OCI-M1 (cell line): ENCODE data around the gene ZNHIT2.
A peak's percentile ranks its signal among the peaks of the same experiment; 100 is the strongest.

ENCODE experiments used
- DNase-seq: peaks from one replicate; lab custom pipeline; 2025; lab: John Stamatoyannopoulos, UW

Gene ZNHIT2

DNA sequence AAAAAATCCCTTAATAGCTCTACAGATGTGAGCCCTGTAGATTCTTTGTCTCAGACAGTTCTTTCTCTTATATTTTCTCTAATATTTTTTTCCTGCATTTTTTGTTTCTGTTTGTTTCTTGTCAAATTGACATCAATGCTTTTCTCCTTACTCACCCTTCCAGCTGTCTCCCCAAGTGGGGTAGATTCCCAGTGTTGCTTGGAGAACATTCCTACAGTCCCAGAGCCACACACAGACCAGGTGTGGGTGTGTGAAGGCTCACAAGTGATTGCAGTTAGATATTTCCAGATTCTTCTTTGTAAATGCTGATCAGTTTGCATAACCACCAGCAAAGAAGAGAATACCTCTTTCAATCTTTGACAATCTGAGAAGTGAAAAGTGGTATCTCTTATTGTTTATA is 14.0 kb downstream of the ZNHIT2 start:
- no peak for DNase-seq

DNA sequence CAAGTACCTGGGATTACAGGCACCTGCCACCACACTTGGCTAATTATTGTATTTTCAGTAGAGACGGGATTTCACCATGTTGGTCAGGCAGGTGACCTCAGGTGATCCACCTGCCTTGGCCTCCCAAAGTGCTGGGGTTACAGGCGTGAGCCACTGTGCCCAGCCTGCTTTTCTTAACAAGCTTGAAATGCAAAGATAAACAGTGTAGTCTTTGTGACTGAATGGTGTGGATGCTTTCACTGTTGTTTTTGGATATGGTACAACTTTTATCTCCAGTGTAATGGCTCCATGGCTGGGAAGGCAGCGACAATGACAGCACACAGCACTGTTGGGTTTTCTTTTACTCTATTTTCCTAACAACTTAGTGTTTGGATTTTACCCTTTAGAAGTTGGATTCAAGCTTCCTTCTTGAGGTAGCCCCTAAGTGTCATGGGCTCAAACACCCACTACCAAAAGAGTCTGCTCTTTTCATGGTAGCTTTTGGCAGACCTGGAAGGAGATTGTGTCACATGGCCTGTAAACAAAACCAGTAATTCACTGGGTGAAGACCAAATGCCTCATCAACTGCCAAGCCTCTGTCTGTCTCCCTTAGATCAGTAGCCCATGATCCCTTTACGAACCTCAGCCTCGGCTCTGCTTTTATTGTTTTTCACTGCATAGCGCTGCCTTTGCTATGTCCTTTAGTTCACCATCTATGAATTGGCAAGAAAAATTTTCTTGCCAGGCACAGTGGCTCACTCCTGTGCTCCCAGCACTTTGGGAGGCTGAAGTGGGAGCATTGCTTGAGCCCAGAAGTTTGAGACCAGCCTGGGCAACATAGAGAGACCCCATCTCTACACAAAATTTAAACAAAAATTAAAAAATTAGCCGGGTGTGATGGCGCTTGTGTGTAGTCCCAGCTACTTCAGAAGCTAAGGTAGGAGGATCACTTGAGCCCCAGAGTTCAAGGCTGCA is 15.1 kb downstream of the ZNHIT2 start:
- no peak for DNase-seq

- peak; percentile 5 for DNase-seq
These were observed 16.7 kb downstream of the ZNHIT2 start for GRCh38 chr11:65100674-65101350.

- DNase-seq = no peak
These were observed 20.6 kb downstream of the ZNHIT2 start for GRCh38 chr11:65096926-65097325.

DNA sequence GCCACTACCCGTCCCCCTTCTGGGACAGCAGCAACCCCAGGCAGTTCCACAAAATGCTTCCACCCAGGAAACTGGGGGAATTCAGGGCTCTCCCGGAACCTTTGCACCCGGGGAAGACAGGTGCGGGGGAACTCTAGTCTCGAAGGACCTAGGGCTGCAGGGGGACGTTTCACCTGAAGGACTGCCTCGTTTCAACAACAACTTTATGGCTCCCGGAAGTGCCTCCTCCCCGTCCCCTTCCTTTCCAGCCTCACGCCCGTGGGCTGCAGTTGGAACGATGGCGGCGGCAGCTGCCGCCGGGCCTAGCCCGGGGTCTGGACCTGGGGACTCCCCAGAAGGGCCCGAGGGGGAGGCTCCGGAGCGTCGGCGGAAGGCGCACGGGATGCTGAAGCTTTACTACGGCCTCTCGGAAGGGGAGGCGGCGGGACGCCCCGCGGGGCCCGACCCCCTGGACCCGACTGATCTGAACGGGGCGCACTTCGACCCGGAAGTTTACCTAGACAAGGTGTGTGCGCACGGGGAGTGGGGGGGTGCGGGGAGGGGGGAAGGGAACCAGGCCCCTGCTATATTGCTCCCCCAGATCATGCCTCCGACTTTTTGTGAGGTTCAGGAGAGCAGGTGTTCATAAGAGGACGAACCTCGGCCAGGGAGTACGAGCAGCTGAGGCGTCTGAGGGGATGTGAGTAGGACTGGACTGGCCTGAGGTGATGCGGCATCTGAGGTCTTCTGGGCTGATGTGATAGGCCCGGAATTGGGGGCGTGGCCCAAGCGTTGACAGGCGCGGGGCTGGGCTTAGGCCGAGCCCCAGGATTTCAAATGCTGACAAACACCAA is 21.3 kb downstream of the ZNHIT2 start, which contains the start of gene VPS51:
Gene VPS51, plus strand, starts transcription at position 241 of the 833 bp plus-strand sequence. Its CDS starts 37 bp downstream, at position 278.
- DNase-seq = peak; percentile 89

DNA sequence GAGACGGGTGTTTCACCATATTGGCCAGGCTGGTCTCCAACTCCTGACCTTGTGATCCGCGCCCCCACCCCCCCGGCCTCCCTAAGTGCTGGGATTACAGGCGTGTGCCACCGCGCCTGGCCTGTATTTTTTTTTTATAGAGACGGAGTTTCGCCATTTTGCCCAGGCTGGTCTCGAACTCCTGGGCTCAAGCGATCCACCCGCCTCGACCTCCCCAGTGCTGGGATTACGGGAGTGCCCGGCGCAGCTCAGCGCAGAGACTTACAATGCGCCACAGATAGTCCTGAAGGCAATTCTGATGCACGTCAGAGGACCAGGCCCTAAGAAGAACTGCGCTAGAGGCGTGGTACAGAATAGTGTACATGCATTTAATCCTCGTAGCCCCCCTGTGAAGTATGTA is 22.1 kb downstream of the ZNHIT2 start:
- DNase-seq = no peak

- no peak for DNase-seq
These were observed 26.9 kb downstream of the ZNHIT2 start for GRCh38 chr11:65090628-65091027.

GRCh38 chr11:65089621-65090020 is 27.9 kb downstream of the ZNHIT2 start:
- no peak for DNase-seq

DNA sequence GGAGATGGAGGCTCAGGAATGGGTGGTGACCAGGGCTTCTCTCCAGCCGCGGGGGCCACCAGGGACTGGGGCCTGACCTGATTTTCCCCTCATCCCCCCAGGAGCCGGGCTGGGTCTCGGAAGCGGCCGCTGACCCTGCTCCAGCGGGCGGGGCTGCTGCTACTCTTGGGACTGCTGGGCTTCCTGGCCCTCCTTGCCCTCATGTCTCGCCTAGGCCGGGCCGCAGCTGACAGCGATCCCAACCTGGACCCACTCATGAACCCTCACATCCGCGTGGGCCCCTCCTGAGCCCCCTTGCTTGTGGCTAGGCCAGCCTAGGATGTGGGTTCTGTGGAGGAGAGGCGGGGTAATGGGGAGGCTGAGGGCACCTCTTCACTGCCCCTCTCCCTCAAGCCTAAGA is 29.7 kb downstream of the ZNHIT2 start:
- no peak for DNase-seq

- DNase-seq = no peak
These were observed 30.3 kb downstream of the ZNHIT2 start for GRCh38 chr11:65087216-65087615.

- no peak for DNase-seq
These were observed 30.7 kb downstream of the ZNHIT2 start for GRCh38 chr11:65086809-65087208.

DNA sequence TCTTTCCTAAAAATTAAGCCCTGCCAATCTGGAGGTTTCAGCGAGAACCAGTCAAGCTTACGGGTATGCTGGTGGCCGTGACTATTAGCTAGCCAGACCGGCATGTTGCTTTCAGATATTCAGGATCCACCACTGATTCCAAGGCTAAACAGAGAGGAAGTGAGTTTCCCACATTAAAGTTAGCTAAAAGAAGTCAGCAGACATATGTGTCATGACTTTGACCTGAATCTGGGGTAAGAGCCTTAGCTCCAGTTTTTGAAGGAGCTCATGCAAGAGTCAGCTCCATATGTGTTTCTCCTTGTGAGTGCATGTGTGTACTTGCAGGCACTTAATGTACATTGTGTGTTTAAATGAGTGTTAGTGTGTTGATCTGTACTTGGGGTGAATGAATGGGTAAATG is 32.1 kb downstream of the ZNHIT2 start:
- DNase-seq = peak; percentile 4

DNA sequence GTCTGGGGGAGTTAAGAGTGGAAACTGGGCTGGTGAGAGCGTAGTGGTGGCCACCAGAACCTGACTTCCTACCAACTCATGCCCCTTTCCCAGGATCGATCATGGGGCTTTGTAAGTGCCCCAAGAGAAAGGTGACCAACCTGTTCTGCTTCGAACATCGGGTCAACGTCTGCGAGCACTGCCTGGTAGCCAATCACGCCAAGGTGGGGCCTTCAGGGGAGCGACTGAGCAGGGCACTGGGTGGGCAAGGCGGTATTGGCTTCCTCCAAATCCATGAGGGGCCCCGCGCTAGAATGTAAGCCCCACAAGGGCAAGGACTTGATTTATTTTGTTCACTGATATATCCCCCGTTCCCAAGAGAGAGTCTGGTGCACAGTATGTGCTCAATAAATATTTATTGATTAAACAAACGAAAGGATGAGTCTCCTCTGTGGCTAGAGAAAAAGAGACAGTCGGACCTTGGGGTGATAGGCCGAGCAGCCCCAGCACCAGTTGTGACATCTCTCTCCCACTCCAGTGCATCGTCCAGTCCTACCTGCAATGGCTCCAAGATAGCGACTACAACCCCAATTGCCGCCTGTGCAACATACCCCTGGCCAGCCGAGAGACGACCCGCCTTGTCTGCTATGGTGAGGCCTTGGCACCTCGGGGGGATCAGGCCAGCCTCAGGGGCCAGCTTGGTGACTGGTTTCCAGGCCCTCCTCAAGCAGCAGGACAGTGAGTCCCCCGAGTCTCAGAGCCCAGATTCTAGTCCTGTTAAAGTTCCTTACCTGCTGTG is 32.7 kb downstream of the ZNHIT2 start:
- no peak for DNase-seq

DNA sequence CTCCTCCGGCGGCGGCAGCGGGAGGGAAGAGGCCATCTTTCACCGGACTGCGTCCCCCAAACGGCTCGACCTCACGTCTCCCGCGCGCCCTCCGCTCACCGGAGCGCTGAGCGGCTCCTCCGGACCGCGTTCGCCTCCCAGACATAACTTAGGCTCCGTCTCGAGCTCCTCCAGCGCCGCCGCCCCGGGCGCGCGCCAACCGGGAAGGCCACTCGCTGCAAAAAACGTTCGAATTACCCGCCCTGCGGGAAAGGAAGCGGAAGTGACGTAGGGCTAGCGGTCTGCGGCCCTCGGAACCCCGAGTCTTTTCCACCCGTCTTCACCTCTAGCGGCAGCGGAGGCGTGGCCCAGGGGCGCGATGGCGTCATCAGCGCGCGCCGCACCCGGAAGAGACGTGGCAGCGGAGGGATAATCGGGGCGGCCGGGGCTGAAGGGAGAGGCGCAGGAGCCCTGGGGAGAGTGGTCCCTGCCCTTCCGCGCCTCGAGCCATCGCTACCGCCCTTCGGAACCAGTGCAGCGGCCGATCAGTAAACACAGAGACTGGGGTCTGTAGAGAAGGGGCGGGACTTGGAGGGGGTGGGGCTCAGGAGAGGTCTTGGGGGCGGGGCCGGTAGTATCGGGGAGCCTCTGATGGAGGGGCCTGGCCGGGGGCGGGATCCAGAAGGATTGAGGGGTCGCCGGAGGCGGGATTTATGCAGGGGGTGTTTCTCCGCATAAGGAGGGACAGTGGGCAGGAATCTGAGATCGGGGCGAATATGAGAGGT is 33.5 kb downstream of the ZNHIT2 start, which contains the start of the genes CDCA5 and ZFPL1:
Gene CDCA5, minus strand, starts transcription at position 207 of the 764 bp plus-strand sequence. Its CDS starts 62 bp downstream, at position 145.
Gene ZFPL1, plus strand, starts transcription at position 389 of the 764 bp plus-strand sequence. CDS start 477 bp downstream, outside the sequence.
- peak; percentile 97 for DNase-seq

DNA sequence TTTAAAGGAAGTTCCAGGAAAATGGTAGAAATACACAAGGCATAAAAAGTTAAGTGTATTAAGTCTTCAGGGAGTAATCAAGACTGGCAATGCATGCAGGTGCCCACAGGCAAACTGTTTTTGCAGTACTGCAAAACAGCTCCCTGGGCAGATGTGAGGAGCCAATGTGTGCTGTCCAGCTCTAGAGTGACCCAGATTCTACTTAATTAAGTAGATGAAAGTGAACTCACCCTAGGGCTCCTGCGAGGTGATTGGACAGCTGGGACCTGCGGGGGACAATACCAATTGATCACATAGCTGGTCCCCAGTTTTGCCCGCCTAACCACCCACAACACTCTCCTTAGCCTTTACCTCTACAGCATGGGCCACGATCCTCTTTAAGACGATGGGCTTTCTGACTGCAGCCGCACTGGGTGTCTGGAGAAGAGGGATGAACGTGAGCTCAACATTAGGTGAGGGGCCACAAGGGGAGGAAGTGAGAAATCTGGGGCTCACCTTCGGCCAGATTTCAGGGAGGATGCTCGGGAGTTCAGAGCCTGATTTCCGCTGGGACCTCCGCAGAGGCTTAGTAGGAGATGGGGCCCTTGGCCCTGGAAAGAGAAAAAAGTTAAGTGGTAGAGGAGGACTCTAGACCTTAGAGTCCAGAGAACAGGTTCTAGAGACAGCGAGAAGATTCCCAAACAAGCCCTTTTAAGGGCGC is 34.2 kb downstream of the ZNHIT2 start:
- no peak for DNase-seq

DNA sequence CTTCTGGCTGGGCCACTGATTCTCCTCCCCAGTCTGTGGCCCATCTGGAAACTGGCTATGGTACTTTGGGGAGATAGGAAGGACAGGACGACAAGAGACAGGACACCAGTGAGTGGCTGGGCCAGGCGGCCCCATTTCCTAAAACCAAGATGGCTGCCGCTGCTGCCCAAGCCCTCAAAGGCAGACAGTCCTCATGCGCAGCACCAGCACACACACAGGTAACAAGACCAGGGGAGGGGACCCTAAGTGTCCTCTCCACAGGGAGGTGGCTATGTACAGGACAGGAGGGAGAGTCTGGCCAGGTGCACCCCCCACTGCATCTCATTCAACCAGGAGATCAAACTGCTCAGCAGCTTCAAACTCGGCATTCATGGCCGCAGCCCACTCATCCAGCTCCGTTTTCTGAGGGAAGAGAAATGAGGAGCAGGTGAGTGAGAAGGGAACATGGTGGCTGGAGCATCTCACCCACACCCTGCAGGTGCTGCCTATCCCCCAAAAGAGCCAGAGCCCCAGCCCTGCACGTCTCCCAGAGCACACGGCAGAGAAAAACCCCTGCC is 38.6 kb downstream of the ZNHIT2 start:
- no peak for DNase-seq

DNA sequence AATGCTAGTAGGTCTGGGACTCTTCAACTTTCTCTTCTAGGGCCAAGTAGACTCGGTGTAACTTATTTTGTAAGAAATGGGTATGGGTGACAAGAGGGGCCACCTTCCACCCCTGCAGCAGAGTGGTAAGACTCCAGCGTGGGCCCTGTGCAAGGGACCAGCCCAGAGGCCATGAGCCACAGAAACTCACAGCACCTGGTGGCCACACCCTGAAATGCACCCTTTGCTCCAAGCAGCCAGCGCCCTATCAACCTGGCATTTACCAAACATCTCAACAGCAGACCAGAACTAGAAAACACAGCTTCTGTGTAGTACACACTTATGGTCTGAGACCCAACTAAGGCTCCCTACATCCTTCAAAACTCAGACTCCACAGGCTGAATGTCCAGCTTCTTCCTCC is 39.4 kb downstream of the ZNHIT2 start:
- DNase-seq = peak; percentile 34

GRCh38 chr11:65077451-65077850 is 40.0 kb downstream of the ZNHIT2 start:
- DNase-seq = no peak

- no peak for DNase-seq
These were observed 44.9 kb downstream of the ZNHIT2 start for GRCh38 chr11:65072631-65072966.
